Measurements from ENCODE around the gene DERA.

GRCh38 chr12:16006752-16007151, 95.6 kb downstream of the DERA start:
- TF ChIP-seq CTCF (conservative IDR thresholded peaks at IDR 0.05), result no peak
- no peak for TF ChIP-seq EZH2 (IDR thresholded peaks at IDR 0.05; ENCODE audit: low read depth)
